Duodenal mucosa (tissue), 2 donors: ENCODE measurements around the gene ACAP1.
A peak's percentile ranks its signal among the peaks of the same experiment; 100 is the strongest.

Source experiments
- H3K27ac ChIP-seq: one replicate; pipeline ENCODE4 v1.7.0; 2013; ENCODE audit warnings: low read depth, low read length
- H3K27me3 ChIP-seq, 2 donors: one replicate each; pipeline ENCODE4 v1.7.0; 2013; ENCODE audit warnings: low read length in 2 of 2, control low read depth in 1 of 2; ENCODE audit not compliant: insufficient read depth in 2 of 2, control insufficient read depth in 1 of 2
- H3K36me3 ChIP-seq, 2 donors: one replicate each; pipeline ENCODE4 v1.7.0; 2013; ENCODE audit warnings: low read length in 2 of 2, control low read depth in 1 of 2; ENCODE audit not compliant: insufficient read depth in 2 of 2, control insufficient read depth in 1 of 2
- H3K4me1 ChIP-seq, 2 donors: one replicate each; pipeline ENCODE4 v1.7.0; 2013; ENCODE audit warnings: low read length in 2 of 2, control low read depth in 1 of 2; ENCODE audit not compliant: insufficient read depth in 2 of 2, control insufficient read depth in 1 of 2
- H3K4me3 ChIP-seq, 2 donors: one replicate each; pipeline ENCODE4 v1.7.0; 2013; ENCODE audit warnings: low read length in 2 of 2, low read depth in 1 of 2
- H3K9ac ChIP-seq, 2 donors: one replicate each; pipeline ENCODE4 v1.7.0; 2013; ENCODE audit warnings: low read length in 2 of 2, low read depth in 1 of 2
- H3K9me3 ChIP-seq, 2 donors: one replicate each; pipeline ENCODE4 v1.7.0; 2013; ENCODE audit warnings: low read length in 2 of 2, control low read depth in 1 of 2; ENCODE audit not compliant: control insufficient read depth in 1 of 2

ACAP1 gene

GRCh38 chr17:7343250-7343649 lies 6.9 kb downstream of the ACAP1 start:
- Histone ChIP-seq H3K36me3 (no peaks in the 10 kb centered on the region), H3K4me1 (no peaks in the 10 kb centered on the region), H3K27me3 (peaks cover 0 to 5% of the 10 kb centered on the region in 2 donors), H3K27ac (no peak overlapping the region), H3K9me3 (no peaks in the 10 kb centered on the region), H3K4me3 (no peak overlapping the region), H3K9ac (no peak overlapping the region)

- no peaks in the 10 kb centered on the region for H3K9me3 ChIP-seq
- peaks cover 0 to 4% of the 10 kb centered on the region in 2 donors for H3K27me3 ChIP-seq
- H3K4me3 ChIP-seq: no peak overlapping the region
- H3K36me3 ChIP-seq: no peaks in the 10 kb centered on the region
- no peak overlapping the region for H3K27ac ChIP-seq
- no peak overlapping the region for H3K9ac ChIP-seq
- peaks cover 0 to 17% of the 10 kb centered on the region in 2 donors for H3K4me1 ChIP-seq
Measured at GRCh38 chr17:7346761-7347614, 10.7 kb downstream of the ACAP1 start.

- Histone ChIP-seq H3K4me1 (peaks cover 6 to 24% of the 10 kb centered on the region in 2 donors), H3K27me3 (peaks cover 0 to 4% of the 10 kb centered on the region in 2 donors), H3K9ac (no peak overlapping the region), H3K4me3 (no peak overlapping the region), H3K36me3 (no peaks in the 10 kb centered on the region), H3K27ac (no peak overlapping the region), H3K9me3 (no peaks in the 10 kb centered on the region)
Measured at GRCh38 chr17:7347630-7348477, 11.5 kb downstream of the ACAP1 start.

GRCh38 chr17:7348478-7349242 lies 12.3 kb downstream of the ACAP1 start:
- Histone ChIP-seq H3K27ac (no peak overlapping the region), H3K4me1 (peaks cover 11 to 30% of the 10 kb centered on the region in 2 donors), H3K9ac (no peak overlapping the region), H3K9me3 (no peaks in the 10 kb centered on the region), H3K27me3 (peaks cover 0 to 4% of the 10 kb centered on the region in 2 donors), H3K36me3 (no peaks in the 10 kb centered on the region), H3K4me3 (no peak overlapping the region)

- Histone ChIP-seq H3K27ac (peak within 1 kb of the TSS; percentile 97), H3K4me3 (peak within 1 kb of the TSS; percentile 80 to 89), H3K27me3 (peaks cover 0 to 4% of the 10 kb centered on the region in 2 donors), H3K9me3 (no peaks in the 10 kb centered on the region), H3K36me3 (no peaks in the 10 kb centered on the region), H3K4me1 (peaks cover 11 to 38% of the 10 kb centered on the region in 2 donors), H3K9ac (peak within 1 kb of the TSS; percentile 79 to 85)
Measured at GRCh38 chr17:7351665-7352502, 15.6 kb downstream of the ACAP1 start, which contains the start of gene KCTD11. Gene KCTD11, plus strand, starts transcription at chr17:7352162.

- Histone ChIP-seq H3K36me3 (no peaks in the 10 kb centered on the region), H3K27ac (peak overlapping the region; percentile 97), H3K27me3 (peaks cover 0 to 4% of the 10 kb centered on the region in 2 donors), H3K9ac (peak overlapping the region; percentile 79 to 85), H3K4me1 (peaks cover 11 to 38% of the 10 kb centered on the region in 2 donors), H3K9me3 (no peaks in the 10 kb centered on the region), H3K4me3 (peak overlapping the region; percentile 80 to 89)
Measured at GRCh38 chr17:7352503-7352889, 16.2 kb downstream of the ACAP1 start.

- no peaks in the 10 kb centered on the region for H3K9me3 ChIP-seq
- H3K36me3 ChIP-seq: no peaks in the 10 kb centered on the region
- H3K27me3 ChIP-seq: peaks cover 0 to 4% of the 10 kb centered on the region in 2 donors
- peak overlapping the region in 1 of 2 donors; percentile 79 for H3K9ac ChIP-seq
- H3K4me3 ChIP-seq: peak overlapping the region; percentile 80 to 89
- H3K4me1 ChIP-seq: peaks cover 11 to 38% of the 10 kb centered on the region in 2 donors
- H3K27ac ChIP-seq: no peak overlapping the region
Measured at GRCh38 chr17:7352910-7353635, 16.7 kb downstream of the ACAP1 start.

DNA sequence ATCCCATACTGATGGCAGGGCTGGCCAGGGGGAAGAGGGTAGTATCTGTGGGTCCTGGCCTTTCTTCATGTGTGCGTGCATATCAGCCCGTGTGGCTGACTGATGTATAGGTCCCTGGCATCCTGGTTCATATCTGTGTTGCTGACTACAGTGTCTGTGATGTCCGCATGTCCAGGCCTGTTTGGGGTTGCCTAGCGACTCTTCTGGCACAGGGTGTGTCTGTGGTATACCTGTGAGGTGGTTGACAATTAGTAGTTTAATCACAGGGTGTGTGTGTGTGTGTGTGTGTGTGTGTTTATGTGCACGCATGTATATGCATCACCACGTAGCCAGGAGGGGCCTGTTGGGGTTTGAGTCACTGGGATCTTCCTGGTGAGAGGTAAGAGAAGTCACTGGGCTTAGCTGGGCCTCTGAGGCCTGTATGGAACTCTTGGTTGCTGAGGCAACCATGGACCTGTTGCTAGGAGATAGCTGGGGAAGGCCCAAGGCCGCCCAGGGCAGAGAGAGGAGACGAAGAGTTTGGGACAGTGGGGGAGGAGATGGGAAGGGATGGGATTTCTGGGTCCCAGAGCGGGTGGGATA lies 18.0 kb downstream of the ACAP1 start:
- Histone ChIP-seq H3K9ac (no peak overlapping the region), H3K4me3 (no peak overlapping the region), H3K36me3 (no peaks in the 10 kb centered on the region), H3K27ac (no peak overlapping the region), H3K9me3 (no peaks in the 10 kb centered on the region), H3K27me3 (peaks cover 0 to 4% of the 10 kb centered on the region in 2 donors), H3K4me1 (peaks cover 11 to 38% of the 10 kb centered on the region in 2 donors)
